GM19324 (cell line): ENCODE data around the gene MLXIP.

Source experiments
- ATAC-seq: cut with Tn5 transposase; IDR thresholded peaks from one replicate; pipeline ENCODE4 v1.9.1; 2021; ENCODE audit warnings: mild to moderate bottlenecking, moderate library complexity; ENCODE audit not compliant: unreplicated experiment, low FRiP score

The MLXIP gene

GRCh38 chr12:122141911-122142725, 63.6 kb downstream of the MLXIP start:
- ATAC-seq, result no peak

- no peak for ATAC-seq
These were observed 64.3 kb downstream of the MLXIP start for GRCh38 chr12:122142857-122143256.

GRCh38 chr12:122144885-122145284, 66.3 kb downstream of the MLXIP start:
- ATAC-seq, result no peak

GRCh38 chr12:122145505-122146330, 67.2 kb downstream of the MLXIP start:
- no peak for ATAC-seq

GRCh38 chr12:122147514-122148290, 69.1 kb downstream of the MLXIP start:
- ATAC-seq, result no peak

- no peak for ATAC-seq
These were observed 70.1 kb downstream of the MLXIP start for GRCh38 chr12:122148657-122149056.

GRCh38 chr12:122150127-122150681, 71.6 kb downstream of the MLXIP start:
- no peak for ATAC-seq

GRCh38 chr12:122152754-122153153, 74.2 kb downstream of the MLXIP start:
- no peak for ATAC-seq

GRCh38 chr12:122155705-122156104, 77.1 kb downstream of the MLXIP start:
- ATAC-seq, result no peak

GRCh38 chr12:122158700-122159285, 80.2 kb downstream of the MLXIP start:
- no peak for ATAC-seq

GRCh38 chr12:122159882-122160281, 81.3 kb downstream of the MLXIP start:
- no peak for ATAC-seq

- no peak for ATAC-seq
These were observed 82.2 kb downstream of the MLXIP start for GRCh38 chr12:122160761-122161160.

- no peak for ATAC-seq
These were observed 83.1 kb downstream of the MLXIP start for GRCh38 chr12:122161682-122162081.

- ATAC-seq, result no peak
These were observed 84.4 kb downstream of the MLXIP start for GRCh38 chr12:122162976-122163375.

GRCh38 chr12:122166422-122167349, 88.1 kb downstream of the MLXIP start:
- no peak for ATAC-seq

GRCh38 chr12:122167356-122167925, 88.9 kb downstream of the MLXIP start:
- no peak for ATAC-seq

- ATAC-seq, result no peak
These were observed 89.9 kb downstream of the MLXIP start for GRCh38 chr12:122168492-122168891.

GRCh38 chr12:122171399-122171798, 92.8 kb downstream of the MLXIP start:
- ATAC-seq, result no peak
